Measurements from ENCODE around the gene PGRMC1. TPM values are rescaled to one million over a fixed set of nuclear protein-coding genes. Genes with fewer than 3 reads are reported as not detected.

PGRMC1 gene
- total and polyA plus RNA-seq, 10 donors: 13.6 to 60.1 (median 36.1) TPM

GRCh38 chrX:119238557-119238956 lies 2.5 kb downstream of the PGRMC1 start:
- intact Hi-C loops (cut with DNase I; ENCODE audit: low total_unique reads): no loop called here
- WGBS, 5 donors: 71 to 90% (median 79%) methylated on average over 3 of the region's 3 CpGs

GRCh38 chrX:119240356-119240755 lies 4.3 kb downstream of the PGRMC1 start:
- Histone ChIP-seq H3K36me3 (peaks cover 0 to 31% (median 6%) of the 10 kb centered on the region in 6 donors), H3K27ac (no peak overlapping the region), H3K27me3 (replicated peaks in 1 of 7) (no peaks in the 10 kb centered on the region), H3K4me1 (peaks cover 0 to 27% (median 11%) of the 10 kb centered on the region in 6 donors), H3K9me3 (no peaks in the 10 kb centered on the region), H3K4me3 (no peak overlapping the region)
- intact Hi-C loops (cut with DNase I; ENCODE audit: low total_unique reads): no loop called here
- DNase-seq: no peak
- TF ChIP-seq POLR2AphosphoS5 (IDR thresholded peaks at IDR 0.05) (no peak), CTCF (IDR thresholded peaks at IDR 0.05 in 8 of 11, conservative IDR thresholded peaks at IDR 0.05 in 3 of 11) (no peak), POLR2A (IDR thresholded peaks at IDR 0.05) (no peak)
- 68 to 93% (median 82%) methylated on average over 3 of the region's 3 CpGs for WGBS, 5 donors

More at GRCh38 chrX:119238557-119238956, 2.5 kb downstream of the PGRMC1 start:
- no peak for DNase-seq
- Histone ChIP-seq H3K4me3 (no peak overlapping the region), H3K36me3 (peaks cover 0 to 15% (median under 1%) of the 10 kb centered on the region in 6 donors), H3K27ac (no peak overlapping the region), H3K9me3 (no peaks in the 10 kb centered on the region), H3K27me3 (replicated peaks in 1 of 7) (peaks cover 0 to 7% (median 0%) of the 10 kb centered on the region in 7 donors), H3K4me1 (peaks cover 0 to 28% (median 11%) of the 10 kb centered on the region in 6 donors)
- TF ChIP-seq POLR2A (IDR thresholded peaks at IDR 0.05) (no peak), CTCF (IDR thresholded peaks at IDR 0.05 in 8 of 11, conservative IDR thresholded peaks at IDR 0.05 in 3 of 11) (no peak), POLR2AphosphoS5 (IDR thresholded peaks at IDR 0.05) (no peak)

GRCh38 chrX:119247702-119248101 lies 11.6 kb downstream of the PGRMC1 start:
- 72 to 95% (median 85%) methylated on average over 3 of the region's 3 CpGs for WGBS, 5 donors
- Histone ChIP-seq H3K27me3 (replicated peaks in 1 of 7) (no peaks in the 10 kb centered on the region), H3K4me3 (no peak overlapping the region), H3K36me3 (peaks cover 0 to 33% (median 6%) of the 10 kb centered on the region in 6 donors), H3K27ac (no peak overlapping the region), H3K4me1 (no peaks in the 10 kb centered on the region), H3K9me3 (no peaks in the 10 kb centered on the region)
- TF ChIP-seq POLR2AphosphoS5 (IDR thresholded peaks at IDR 0.05) (no peak), CTCF (IDR thresholded peaks at IDR 0.05 in 8 of 11, conservative IDR thresholded peaks at IDR 0.05 in 3 of 11) (no peak), POLR2A (IDR thresholded peaks at IDR 0.05) (no peak)
- DNase-seq: no peak
- intact Hi-C loops (cut with DNase I; ENCODE audit: low total_unique reads): no loop called here

GRCh38 chrX:119249891-119250290 lies 13.8 kb downstream of the PGRMC1 start:
- 86 to 100% (median 87%) methylated on average over 3 of the region's 3 CpGs for WGBS, 5 donors
- TF ChIP-seq CTCF (IDR thresholded peaks at IDR 0.05 in 8 of 11, conservative IDR thresholded peaks at IDR 0.05 in 3 of 11): no peak
- TF ChIP-seq POLR2A (IDR thresholded peaks at IDR 0.05): no peak
- no peak for TF ChIP-seq POLR2AphosphoS5 (IDR thresholded peaks at IDR 0.05)
- no peak for DNase-seq
- intact Hi-C loops (cut with DNase I; ENCODE audit: low total_unique reads): no loop called here
- no peak overlapping the region for H3K27ac ChIP-seq
- H3K9me3 ChIP-seq: no peaks in the 10 kb centered on the region
- H3K36me3 ChIP-seq: peaks cover 0 to 13% (median 1%) of the 10 kb centered on the region in 6 donors
- H3K4me3 ChIP-seq: no peak overlapping the region
- peaks cover 0 to 5% (median 0%) of the 10 kb centered on the region in 7 donors for H3K27me3 ChIP-seq (replicated peaks in 1 of 7)
- no peaks in the 10 kb centered on the region for H3K4me1 ChIP-seq
